GM06990 (cell line): ENCODE measurements around the gene STAP1.
"Not testable (repeated sequence)": the region's sequence is repeated elsewhere in the genome, so short reads cannot be mapped to it uniquely, and the experiment has no call there.

Experiments used
- DNase-seq: peaks from one replicate; pipeline ENCODE4 v3.0.0-alpha.2; 2011; ENCODE audit not compliant: insufficient read length; ENCODE audit errors: extremely low read depth
- H3K27me3 ChIP-seq: replicated peaks from 2 replicates; pipeline ENCODE4 v1.6.0; 2011; ENCODE audit warnings: low read length; ENCODE audit not compliant: control insufficient read depth, insufficient read depth
- H3K36me3 ChIP-seq: 2 replicates; pipeline ENCODE4 v1.5.1; 2011; ENCODE audit warnings: low read length; ENCODE audit not compliant: control insufficient read depth, insufficient read depth
- H3K4me3 ChIP-seq: replicated peaks from 2 replicates; pipeline ENCODE4 v1.5.1; 2011; ENCODE audit warnings: low read depth, mild to moderate bottlenecking, control low read depth, low read length
- TF ChIP-seq, protein P1 (sequence below): IDR thresholded peaks from 2 replicates; pipeline ENCODE4 v1.5.1; 2011; ENCODE audit warnings: low read length, control low read depth, mild to moderate bottlenecking, inconsistent platforms; ENCODE audit not compliant: insufficient read depth, poor library complexity, severe bottlenecking

STAP1 gene

DNA sequence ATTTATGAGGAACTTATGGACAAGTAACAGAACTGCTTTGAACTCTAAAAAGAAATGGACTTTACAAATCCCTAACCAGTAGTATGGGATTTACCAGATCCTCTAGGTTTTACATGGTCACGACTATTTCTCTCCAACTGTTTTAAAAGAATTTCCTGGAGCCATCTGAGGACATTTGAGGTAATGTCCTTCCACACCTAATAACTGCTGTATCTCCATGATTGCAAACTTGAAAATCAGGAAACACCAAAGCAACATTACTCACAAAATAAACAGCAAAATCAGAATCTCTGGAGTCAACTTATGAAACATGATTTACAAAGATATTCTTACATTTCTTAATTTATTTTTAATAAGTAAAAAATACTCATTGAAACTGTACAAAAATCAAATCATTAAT, 58.0 kb downstream of the STAP1 start:
- no peaks in the 10 kb centered on the region for H3K27me3 ChIP-seq
- DNase-seq, result no peak
- TF ChIP-seq, protein P1, sequence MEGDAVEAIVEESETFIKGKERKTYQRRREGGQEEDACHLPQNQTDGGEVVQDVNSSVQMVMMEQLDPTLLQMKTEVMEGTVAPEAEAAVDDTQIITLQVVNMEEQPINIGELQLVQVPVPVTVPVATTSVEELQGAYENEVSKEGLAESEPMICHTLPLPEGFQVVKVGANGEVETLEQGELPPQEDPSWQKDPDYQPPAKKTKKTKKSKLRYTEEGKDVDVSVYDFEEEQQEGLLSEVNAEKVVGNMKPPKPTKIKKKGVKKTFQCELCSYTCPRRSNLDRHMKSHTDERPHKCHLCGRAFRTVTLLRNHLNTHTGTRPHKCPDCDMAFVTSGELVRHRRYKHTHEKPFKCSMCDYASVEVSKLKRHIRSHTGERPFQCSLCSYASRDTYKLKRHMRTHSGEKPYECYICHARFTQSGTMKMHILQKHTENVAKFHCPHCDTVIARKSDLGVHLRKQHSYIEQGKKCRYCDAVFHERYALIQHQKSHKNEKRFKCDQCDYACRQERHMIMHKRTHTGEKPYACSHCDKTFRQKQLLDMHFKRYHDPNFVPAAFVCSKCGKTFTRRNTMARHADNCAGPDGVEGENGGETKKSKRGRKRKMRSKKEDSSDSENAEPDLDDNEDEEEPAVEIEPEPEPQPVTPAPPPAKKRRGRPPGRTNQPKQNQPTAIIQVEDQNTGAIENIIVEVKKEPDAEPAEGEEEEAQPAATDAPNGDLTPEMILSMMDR, result no peak
- peaks cover 2% of the 10 kb centered on the region; the same call in 1 of the 2 replicates for H3K36me3 ChIP-seq
- no peak overlapping the region for H3K4me3 ChIP-seq

DNA sequence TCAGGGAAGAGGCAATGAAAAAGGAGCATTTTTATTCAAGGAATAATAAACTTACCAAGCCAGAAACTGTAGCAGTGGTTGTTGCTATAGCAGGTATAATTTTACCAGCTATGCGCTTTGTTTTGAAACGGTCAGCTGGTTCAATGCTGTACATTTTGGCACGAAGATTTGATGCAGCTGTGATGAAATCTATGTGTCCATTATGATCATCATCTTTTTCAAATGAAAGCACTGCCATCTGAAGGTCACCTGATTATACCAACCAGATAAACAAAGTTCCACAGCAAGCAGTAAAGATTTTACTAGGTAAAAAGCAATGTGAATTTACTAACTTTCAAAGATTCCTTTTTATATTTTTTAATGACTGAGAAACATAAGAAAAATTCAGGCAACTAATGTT, 66.4 kb downstream of the STAP1 start:
- H3K36me3 ChIP-seq, result peaks cover 4% of the 10 kb centered on the region

DNA sequence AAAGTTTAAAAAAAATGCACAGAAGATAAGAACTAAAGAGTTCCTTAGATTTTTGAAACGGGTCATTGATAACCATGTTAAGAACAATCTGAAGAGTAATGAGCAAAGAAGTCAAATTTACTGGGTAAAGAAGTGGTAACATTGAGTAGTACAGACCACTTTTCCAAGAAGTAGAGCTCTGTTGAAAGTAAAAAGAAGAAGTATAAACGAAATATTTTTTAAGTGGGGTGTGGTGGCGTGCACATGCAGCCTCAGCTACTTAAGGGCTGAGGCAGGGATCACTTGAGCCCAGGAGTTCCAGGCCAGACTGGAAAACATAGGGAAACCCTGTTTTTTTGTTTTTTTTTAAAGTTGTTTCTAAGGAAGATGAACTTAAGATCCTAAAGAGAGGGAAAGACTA, 74.0 kb downstream of the STAP1 start:
- Histone ChIP-seq H3K27me3 (no peaks in the 10 kb centered on the region), H3K36me3 (no peaks in the 10 kb centered on the region; the same call in 1 of the 2 replicates), H3K4me3 (no peak overlapping the region)
- no peak for DNase-seq
- TF ChIP-seq, protein P1, result no peak

More for the DNA sequence above, 66.4 kb downstream of the STAP1 start:
- DNase-seq, result no peak
- Histone ChIP-seq H3K4me3 (no peak overlapping the region), H3K27me3 (no peaks in the 10 kb centered on the region)
- TF ChIP-seq, protein P1, result no peak

DNA sequence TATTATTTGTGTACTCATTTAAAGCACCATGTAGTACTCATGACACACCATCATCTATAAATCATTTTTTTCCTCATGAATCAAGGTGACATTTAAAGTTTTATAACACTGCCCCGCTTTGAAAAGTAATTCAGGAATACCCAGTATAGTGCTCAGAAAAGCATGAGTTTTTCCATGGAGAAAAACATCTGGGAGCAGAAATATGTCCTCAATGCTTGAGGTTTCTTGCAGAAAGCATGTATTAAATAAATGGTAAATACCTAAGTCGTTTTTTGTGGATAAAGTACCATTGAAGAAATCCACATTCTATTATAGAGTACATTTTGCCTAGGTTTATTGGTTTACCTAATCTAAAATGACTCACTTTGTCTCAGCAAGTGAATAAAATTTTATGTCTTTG, 76.2 kb downstream of the STAP1 start:
- no peak for DNase-seq
- Histone ChIP-seq H3K27me3 (no peaks in the 10 kb centered on the region), H3K36me3 (peaks cover 5% of the 10 kb centered on the region), H3K4me3 (no peak overlapping the region)
- TF ChIP-seq, protein P1, result no peak

DNA sequence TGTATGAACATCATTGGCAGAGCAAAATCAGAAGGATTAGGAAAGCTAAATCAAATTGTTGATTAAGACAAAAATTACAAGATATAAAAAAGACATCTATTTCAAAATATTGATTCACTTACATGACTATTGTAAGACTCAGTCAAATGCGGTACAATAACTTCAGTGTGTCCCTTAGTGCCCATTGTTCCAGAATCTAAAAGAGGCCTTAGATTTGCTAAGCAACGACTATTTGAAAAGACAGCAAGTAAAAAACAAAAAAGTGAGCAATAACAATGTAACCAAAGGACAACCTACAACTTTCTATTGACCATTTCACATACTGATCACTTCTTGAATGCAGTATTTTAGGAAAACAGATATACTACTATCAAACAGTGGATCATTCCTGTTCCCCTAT, 76.8 kb downstream of the STAP1 start:
- TF ChIP-seq, protein P1, result no peak
- no peaks in the 10 kb centered on the region for H3K27me3 ChIP-seq
- no peak for DNase-seq
- H3K4me3 ChIP-seq, result no peak overlapping the region
- peaks cover 5% of the 10 kb centered on the region for H3K36me3 ChIP-seq

DNA sequence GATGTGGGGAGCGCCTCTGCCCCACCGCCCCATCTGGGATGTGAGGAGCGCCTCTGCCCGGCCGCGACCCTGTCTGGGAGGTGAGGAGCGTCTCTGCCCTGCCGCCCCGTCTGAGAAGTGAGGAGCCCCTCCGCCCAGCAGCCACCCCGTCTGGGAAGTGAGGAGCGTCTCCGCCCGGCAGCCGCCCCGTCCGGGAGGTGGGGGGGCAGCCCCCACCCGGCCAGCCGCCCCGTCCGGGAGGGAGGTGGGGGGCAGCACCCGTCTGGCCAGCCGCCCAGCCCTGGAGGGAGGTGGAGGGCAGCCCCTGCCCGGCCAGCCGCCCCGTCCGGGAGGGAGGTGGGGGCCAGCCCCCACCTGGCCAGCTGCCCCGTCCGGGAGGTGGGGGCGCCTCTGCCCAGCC, 78.5 kb downstream of the STAP1 start:
- H3K36me3 ChIP-seq, H3K27me3 ChIP-seq, DNase-seq, H3K4me3 ChIP-seq: not testable (repeated sequence)
